ENCODE data around the gene DYNC2I2. TPM values are rescaled to one million over a fixed set of nuclear protein-coding genes. Genes with fewer than 3 reads are reported as not detected.

Gene DYNC2I2
- total RNA-seq, 2 donors from 2014 or later, result 66.1 to 80.1 TPM

DNA sequence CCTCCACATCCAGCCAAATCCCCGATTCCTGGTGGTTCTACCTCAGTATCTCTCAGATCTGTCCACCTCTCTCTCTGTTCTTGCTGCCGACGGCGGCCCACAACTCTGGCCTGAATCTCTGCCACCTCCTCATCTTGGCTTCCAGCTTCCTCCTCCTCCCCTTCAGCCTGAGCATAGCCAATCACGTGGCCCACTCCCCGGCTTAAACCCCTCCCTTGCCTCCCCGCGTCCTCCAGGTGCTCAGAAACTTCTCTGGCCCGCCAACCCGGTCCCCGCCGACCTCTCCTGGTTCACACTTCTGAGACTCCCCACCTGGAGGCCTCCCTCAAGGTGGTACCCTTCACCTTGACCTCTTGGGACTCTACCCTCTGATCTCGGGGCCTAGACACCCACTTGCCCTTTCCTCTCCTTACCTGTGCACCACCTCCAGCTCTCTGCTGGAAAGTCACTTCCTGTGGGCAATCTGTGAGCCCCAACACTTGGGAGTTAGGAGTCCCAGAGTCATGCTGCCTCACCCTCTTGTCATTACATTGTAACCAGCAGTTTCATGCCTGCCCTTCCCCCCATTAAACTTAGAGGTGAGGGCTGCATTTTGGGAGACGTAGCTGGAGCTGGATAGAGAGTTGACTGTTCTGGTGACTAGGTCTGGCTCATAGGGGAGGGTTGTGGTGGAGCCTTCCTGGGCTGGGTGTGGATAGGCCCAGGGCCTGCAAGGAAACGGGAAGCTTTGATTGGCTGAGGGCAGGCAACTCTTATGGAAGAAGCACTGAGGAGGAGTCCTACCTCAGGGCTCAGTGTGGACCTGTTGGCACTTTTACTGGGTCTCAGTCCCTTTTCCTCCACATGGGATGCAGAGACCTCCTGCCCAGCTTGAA, 27.9 kb upstream of the DYNC2I2 start:
- intact Hi-C loops (cut with DNase I), result no loop called here

DNA sequence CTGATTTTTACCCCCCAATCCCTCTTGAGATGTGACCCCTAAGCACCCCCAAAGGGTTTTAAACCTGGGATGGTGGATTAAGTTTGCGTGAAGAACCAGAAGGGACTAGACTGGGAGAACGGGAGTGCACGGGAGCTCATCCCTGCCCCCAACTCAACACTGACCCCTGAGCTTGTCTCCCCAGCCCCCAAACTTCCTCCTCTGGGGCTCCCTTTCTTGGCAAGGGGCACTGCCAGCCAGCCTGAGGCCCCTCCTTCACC, 27.3 kb upstream of the DYNC2I2 start:
- H3K27ac ChIP-seq, result peak overlapping the region; percentile 82 to 86
- no peaks in the 10 kb centered on the region for H3K9me3 ChIP-seq
- TF ChIP-seq, protein P1, sequence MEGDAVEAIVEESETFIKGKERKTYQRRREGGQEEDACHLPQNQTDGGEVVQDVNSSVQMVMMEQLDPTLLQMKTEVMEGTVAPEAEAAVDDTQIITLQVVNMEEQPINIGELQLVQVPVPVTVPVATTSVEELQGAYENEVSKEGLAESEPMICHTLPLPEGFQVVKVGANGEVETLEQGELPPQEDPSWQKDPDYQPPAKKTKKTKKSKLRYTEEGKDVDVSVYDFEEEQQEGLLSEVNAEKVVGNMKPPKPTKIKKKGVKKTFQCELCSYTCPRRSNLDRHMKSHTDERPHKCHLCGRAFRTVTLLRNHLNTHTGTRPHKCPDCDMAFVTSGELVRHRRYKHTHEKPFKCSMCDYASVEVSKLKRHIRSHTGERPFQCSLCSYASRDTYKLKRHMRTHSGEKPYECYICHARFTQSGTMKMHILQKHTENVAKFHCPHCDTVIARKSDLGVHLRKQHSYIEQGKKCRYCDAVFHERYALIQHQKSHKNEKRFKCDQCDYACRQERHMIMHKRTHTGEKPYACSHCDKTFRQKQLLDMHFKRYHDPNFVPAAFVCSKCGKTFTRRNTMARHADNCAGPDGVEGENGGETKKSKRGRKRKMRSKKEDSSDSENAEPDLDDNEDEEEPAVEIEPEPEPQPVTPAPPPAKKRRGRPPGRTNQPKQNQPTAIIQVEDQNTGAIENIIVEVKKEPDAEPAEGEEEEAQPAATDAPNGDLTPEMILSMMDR (IDR thresholded peaks at IDR 0.05), result no peak
- peaks cover 9% of the 10 kb centered on the region for H3K4me1 ChIP-seq (replicated peaks)
- H3K4me3 ChIP-seq, result peak overlapping the region; percentile 37 to 57
- DNase-seq (ENCODE audit: low spot score), result no peak
- WGBS, result 0% methylated on average over 3 of the region's 3 CpGs
- H3K36me3 ChIP-seq, result no peaks in the 10 kb centered on the region
- intact Hi-C loops (cut with DNase I), result no loop called here
- no peaks in the 10 kb centered on the region for H3K27me3 ChIP-seq (replicated peaks; ENCODE audit: insufficient read depth)

More for the DNA sequence above, 27.9 kb upstream of the DYNC2I2 start:
- peak; percentile 91 for DNase-seq (ENCODE audit: low spot score)
- H3K27ac ChIP-seq, result peak overlapping the region; percentile 82 to 86
- TF ChIP-seq POLR2AphosphoS5 (IDR thresholded peaks at IDR 0.05) (peak; percentile 85), POLR2A (IDR thresholded peaks at IDR 0.05) (peak; percentile 94)
- TF ChIP-seq, protein P1 (IDR thresholded peaks at IDR 0.05), result no peak
- H3K9me3 ChIP-seq, result no peaks in the 10 kb centered on the region
- no peaks in the 10 kb centered on the region for H3K27me3 ChIP-seq (replicated peaks; ENCODE audit: insufficient read depth)
- H3K36me3 ChIP-seq, result no peaks in the 10 kb centered on the region
- peaks cover 9% of the 10 kb centered on the region for H3K4me1 ChIP-seq (replicated peaks)
- H3K4me3 ChIP-seq, result peak overlapping the region; percentile 37 to 57
- WGBS, result 6% methylated on average over 15 of the region's 15 CpGs

DNA sequence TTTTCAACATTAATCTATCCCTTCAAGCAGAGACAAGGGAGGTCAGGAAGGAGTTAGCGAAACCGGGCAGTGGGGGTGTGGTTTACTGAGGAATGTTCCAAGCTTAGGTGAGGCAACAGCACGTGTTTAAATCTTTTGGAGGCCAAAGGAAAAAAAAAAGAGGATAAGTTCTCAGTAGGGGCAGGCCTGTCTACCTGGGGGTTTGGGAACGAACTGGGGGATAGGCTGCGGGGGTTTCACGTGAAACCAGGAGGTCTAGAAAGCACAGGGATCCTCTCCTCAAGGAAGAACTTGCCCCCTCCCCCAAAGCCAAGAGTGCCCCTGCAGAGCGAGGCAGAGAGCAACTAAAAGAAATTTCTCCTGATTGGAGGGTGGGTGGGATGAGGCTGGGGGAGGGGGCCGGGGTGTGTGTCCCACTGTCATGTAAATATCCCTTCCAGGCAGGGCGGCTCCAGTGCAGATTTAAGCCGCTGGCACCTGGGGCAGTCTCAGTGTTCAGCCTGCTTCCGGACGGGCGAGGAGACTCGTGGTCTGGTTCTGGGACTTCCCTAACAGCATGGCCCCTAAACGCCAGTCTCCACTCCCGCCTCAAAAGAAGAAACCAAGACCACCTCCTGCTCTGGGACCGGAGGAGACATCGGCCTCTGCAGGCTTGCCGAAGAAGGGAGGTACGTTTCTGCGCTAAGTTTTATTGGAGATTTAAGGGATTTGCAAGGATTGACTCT, 26.9 kb upstream of the DYNC2I2 start:
- Histone ChIP-seq H3K4me1 (replicated peaks) (peaks cover 9% of the 10 kb centered on the region), H3K27ac (peak overlapping the region; percentile 82 to 86), H3K9me3 (no peaks in the 10 kb centered on the region), H3K4me3 (peak overlapping the region; percentile 37 to 57), H3K27me3 (replicated peaks; ENCODE audit: insufficient read depth) (no peaks in the 10 kb centered on the region), H3K36me3 (no peaks in the 10 kb centered on the region)
- DNase-seq (ENCODE audit: low spot score), result peak; percentile 54
- 4% methylated on average over 21 of the region's 21 CpGs for WGBS
- TF ChIP-seq, protein P1 (IDR thresholded peaks at IDR 0.05), result no peak
- TF ChIP-seq POLR2AphosphoS5 (IDR thresholded peaks at IDR 0.05) (peak; percentile 44), POLR2A (IDR thresholded peaks at IDR 0.05) (peak; percentile 32)
- intact Hi-C loops (cut with DNase I), result no loop called here

DNA sequence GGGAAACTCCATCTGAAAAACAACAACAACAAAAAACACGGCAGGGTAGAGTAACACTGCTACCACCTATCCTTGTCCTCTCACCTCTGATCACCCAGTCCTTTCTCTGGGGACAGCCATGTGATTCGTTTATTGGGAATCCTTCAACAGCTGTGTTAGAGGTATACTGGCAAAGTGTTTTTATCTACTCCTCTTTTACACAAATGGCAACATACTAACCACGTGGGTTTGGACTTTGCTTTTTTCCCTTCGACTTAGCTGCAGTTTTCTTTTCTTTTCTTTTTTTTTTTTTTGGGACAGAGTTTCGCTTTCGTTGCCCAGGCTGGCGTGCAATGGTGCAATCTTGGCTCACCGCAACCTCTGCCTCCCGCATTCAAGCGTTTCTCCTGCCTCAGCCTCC, 21.1 kb upstream of the DYNC2I2 start:
- Histone ChIP-seq H3K4me3 (no peak overlapping the region), H3K27me3 (replicated peaks; ENCODE audit: insufficient read depth) (no peaks in the 10 kb centered on the region), H3K27ac (no peak overlapping the region), H3K4me1 (replicated peaks) (no peaks in the 10 kb centered on the region), H3K36me3 (no peaks in the 10 kb centered on the region), H3K9me3 (no peaks in the 10 kb centered on the region)
- TF ChIP-seq POLR2AphosphoS5 (IDR thresholded peaks at IDR 0.05) (no peak), POLR2A (IDR thresholded peaks at IDR 0.05) (no peak)
- TF ChIP-seq, protein P1 (IDR thresholded peaks at IDR 0.05), result no peak
- WGBS, result 88% methylated on average over 10 of the region's 10 CpGs
- intact Hi-C loops (cut with DNase I), result no loop called here
- no peak for DNase-seq (ENCODE audit: low spot score)

All from prostate gland (tissue), 2 donors.